Thyroid gland (tissue), 4 donors: Measurements from ENCODE around the gene IL17RD. TPM values are rescaled to one million over a fixed set of nuclear protein-coding genes. Genes with fewer than 3 reads are reported as not detected.
A peak's percentile ranks its signal among the peaks of the same experiment; 100 is the strongest.

Experiments used
- DNase-seq, 2 donors: peaks; one replicate each; pipeline ENCODE4 v3.0.0-alpha.2; 2019
- H3K27ac ChIP-seq, 3 donors: fragments of 200-600 bp; sonication (generic); 1 replicate in 2 of 3; 2 replicates in 1 of 3; pipeline ENCODE4 v1.5.1; 2016 to 2019; ENCODE audit warnings: mild to moderate bottlenecking in 1 of 3, moderate library complexity in 1 of 3
- H3K27me3 ChIP-seq: fragments of 200-600 bp; sonication (generic); one replicate; pipeline ENCODE4 v1.5.1; 2019
- H3K36me3 ChIP-seq, 2 donors: fragments of 200-600 bp; sonication (generic); one replicate each; pipeline ENCODE4 v1.5.1; 2016 to 2019
- H3K4me1 ChIP-seq, 2 donors: fragments of 200-600 bp; sonication (generic); one replicate each; pipeline ENCODE4 v1.5.1; 2017 to 2019
- H3K4me3 ChIP-seq, 3 donors: fragments of 200-600 bp; sonication (generic); replicated peaks in 1 of 3; 1 replicate in 2 of 3; 2 replicates in 1 of 3; pipeline ENCODE4 v1.5.1; 2016; ENCODE audit warnings: mild to moderate bottlenecking in 1 of 3
- H3K9me3 ChIP-seq: fragments of 200-600 bp; sonication (generic); one replicate; pipeline ENCODE4 v1.5.1; 2017
- POLR2A ChIP-seq, 2 donors: fragments of 450-650 bp; IDR thresholded peaks; one replicate each; pipeline ENCODE4 v1.6.1; 2017; ENCODE audit warnings: antibody characterized with exemption in 2 of 2, mild to moderate bottlenecking in 2 of 2, moderate library complexity in 1 of 2
- WGBS, 2 donors: methylation state at CpG; one replicate each; pipeline ENCODE4 v1.1.5; 2017; 5-methylcytosine and 5-hydroxymethylcytosine counted together
- intact Hi-C: fragments of 100-400 bp; cut with DNase I; formaldehyde crosslinking; loops from one replicate; pipeline ENCODE4 v1.15.1; 2023
- total RNA-seq, 4 donors: library from RNA; depleted of rRNA; stranded (reverse); fragments of >200 nt; gene quantifications; one replicate each; pipeline ENCODE4 v1.2.3, GENCODE V29; 2016
- TF ChIP-seq, protein P1 (sequence below), 6 experiments: fragments of 200-600 bp in 3 of 6; fragments of 450-650 bp in 3 of 6; sonication (generic) in 3 of 6; IDR thresholded peaks; one replicate each; pipeline ENCODE4 v1.5.1; 2016 to 2019; ENCODE audit warnings: antibody characterized with exemption in 6 of 6, mild to moderate bottlenecking in 2 of 6, inconsistent platforms in 1 of 6, moderate library complexity in 1 of 6

Gene IL17RD
- total RNA-seq, 4 donors from 2014 or later, result 0.59 to 2.6 (median 1.4) TPM

DNA sequence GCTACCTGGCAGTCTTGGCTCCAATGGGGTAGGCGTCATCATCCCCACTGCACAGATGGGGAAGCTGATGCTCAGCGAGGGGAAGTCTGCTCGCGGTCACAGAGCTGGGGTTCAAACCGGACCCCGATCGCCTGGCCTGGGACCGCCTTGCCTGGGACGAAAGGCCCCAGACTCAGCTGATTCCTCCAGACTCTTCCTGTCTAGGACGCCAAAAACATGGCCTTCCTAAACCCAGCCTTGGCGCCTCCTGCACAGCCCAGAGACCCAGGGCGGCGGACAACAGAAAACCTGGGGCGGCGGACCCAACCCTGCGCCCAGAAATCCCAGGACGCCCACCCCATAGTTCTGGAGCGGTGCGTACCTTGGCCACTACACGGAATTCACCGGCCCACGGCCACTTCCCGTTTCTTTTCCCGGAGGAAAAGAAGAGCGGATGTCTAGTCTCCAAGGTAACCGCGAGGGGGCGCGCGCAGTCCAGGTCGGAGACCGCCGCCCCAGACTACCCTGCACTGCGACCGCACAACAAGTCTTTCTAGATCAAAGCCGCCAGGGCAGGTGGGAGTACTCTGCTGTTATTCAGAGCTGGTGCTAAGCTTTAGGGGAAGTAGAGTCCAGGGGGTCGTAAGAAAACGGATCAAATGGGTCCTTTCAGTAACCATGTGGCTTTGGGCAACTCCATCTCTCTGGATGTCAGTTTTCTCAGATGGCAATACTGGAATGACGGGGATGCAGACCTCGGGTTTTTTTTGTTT, 4.9 kb upstream of the IL17RD start:
- no peaks in the 10 kb centered on the region for H3K36me3 ChIP-seq
- no peaks in the 10 kb centered on the region for H3K27me3 ChIP-seq
- H3K9me3 ChIP-seq, result no peaks in the 10 kb centered on the region
- WGBS, 2 donors, result 14 to 19% methylated on average over 21 to 24 of the region's 40 CpGs
- intact Hi-C loops, result no loop called here
- TF ChIP-seq POLR2A (IDR thresholded peaks at IDR 0.05), result no peak
- TF ChIP-seq, protein P1, sequence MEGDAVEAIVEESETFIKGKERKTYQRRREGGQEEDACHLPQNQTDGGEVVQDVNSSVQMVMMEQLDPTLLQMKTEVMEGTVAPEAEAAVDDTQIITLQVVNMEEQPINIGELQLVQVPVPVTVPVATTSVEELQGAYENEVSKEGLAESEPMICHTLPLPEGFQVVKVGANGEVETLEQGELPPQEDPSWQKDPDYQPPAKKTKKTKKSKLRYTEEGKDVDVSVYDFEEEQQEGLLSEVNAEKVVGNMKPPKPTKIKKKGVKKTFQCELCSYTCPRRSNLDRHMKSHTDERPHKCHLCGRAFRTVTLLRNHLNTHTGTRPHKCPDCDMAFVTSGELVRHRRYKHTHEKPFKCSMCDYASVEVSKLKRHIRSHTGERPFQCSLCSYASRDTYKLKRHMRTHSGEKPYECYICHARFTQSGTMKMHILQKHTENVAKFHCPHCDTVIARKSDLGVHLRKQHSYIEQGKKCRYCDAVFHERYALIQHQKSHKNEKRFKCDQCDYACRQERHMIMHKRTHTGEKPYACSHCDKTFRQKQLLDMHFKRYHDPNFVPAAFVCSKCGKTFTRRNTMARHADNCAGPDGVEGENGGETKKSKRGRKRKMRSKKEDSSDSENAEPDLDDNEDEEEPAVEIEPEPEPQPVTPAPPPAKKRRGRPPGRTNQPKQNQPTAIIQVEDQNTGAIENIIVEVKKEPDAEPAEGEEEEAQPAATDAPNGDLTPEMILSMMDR (IDR thresholded peaks at IDR 0.05), result peak; percentile 67 to 90 (median 78)
- peak overlapping the region in 1 of 3 donors; percentile 41 for H3K4me3 ChIP-seq
- peak; percentile 66 to 81 for DNase-seq
- H3K4me1 ChIP-seq, result peaks cover 0 to 6% of the 10 kb centered on the region in 2 donors
- H3K27ac ChIP-seq, result no peak overlapping the region

DNA sequence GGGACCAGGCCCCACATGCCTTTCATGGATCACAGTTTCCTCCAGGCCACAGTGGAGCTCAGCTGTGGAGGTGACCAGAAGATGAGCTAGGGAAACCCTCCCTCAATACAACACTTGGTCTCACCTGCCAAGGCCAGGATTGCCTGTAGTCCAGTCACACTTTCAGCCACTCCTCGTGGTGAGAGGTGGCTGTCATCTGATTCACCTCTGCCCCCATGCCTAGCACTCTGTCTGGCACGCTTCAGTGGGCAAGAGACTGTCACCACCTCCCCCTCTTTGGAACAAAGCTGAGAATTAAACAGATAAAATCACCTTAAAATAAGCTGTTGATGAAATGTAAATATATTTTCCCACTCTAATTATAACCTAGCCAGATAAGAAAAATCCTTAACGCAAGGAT, 4.0 kb upstream of the IL17RD start:
- Histone ChIP-seq H3K27me3 (no peaks in the 10 kb centered on the region), H3K4me3 (no peak overlapping the region), H3K36me3 (no peaks in the 10 kb centered on the region), H3K9me3 (no peaks in the 10 kb centered on the region), H3K27ac (no peak overlapping the region), H3K4me1 (peaks cover 9 to 11% of the 10 kb centered on the region in 2 donors)
- WGBS, 2 donors, result 42 to 60% methylated on average over 3 of the region's 3 CpGs
- intact Hi-C loops, result no loop called here
- DNase-seq, result no peak
- TF ChIP-seq, protein P1 (IDR thresholded peaks at IDR 0.05), result no peak
- no peak for TF ChIP-seq POLR2A (IDR thresholded peaks at IDR 0.05)

DNA sequence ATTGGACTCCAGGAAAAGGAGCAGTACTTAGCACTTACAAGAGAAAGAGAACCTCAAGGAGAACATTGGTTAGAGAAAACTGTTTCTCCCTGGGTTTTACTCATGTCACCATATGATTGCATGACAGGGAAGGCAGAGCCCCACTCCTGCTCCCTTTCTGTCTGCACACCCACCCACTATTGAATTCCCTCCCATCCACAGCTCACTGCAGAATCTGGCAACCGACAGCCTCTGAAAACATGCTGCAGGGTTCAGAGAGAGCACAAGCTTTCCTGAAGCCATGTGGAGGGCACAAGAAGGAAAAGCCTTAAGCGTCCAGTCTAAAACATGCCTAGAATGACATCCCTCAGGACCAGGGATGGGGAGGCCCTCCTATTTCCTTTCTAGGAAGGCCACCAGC, 3.0 kb upstream of the IL17RD start:
- H3K9me3 ChIP-seq, result no peaks in the 10 kb centered on the region
- H3K4me1 ChIP-seq, result peaks cover 11 to 13% of the 10 kb centered on the region in 2 donors
- H3K36me3 ChIP-seq, result no peaks in the 10 kb centered on the region
- no peak for DNase-seq
- no peak overlapping the region for H3K27ac ChIP-seq
- WGBS, 2 donors, result 66 to 75% methylated on average over 2 of the region's 2 CpGs
- intact Hi-C loops, result no loop called here
- no peak overlapping the region for H3K4me3 ChIP-seq
- TF ChIP-seq, protein P1 (IDR thresholded peaks at IDR 0.05), result no peak
- TF ChIP-seq POLR2A (IDR thresholded peaks at IDR 0.05), result no peak
- no peaks in the 10 kb centered on the region for H3K27me3 ChIP-seq

DNA sequence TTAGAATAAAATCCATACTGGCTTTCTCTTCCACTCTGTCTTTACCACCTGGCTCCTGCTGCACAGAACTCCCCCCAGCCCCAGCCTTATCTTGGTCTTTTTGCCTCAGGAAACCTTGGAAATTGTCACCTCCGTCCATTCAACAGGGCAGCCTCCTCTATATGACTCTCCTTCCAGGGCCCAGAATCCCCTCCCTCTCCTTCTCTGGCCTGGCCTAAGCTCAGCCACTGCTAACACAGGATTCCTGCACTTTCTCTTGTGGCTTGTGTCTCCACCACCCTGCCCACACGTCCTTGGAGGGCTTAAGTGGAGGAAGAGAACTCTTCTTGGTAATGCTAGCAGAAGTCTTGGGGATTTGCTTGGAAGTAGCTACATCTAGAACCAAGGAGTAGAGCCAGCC, 1.5 kb upstream of the IL17RD start:
- H3K27ac ChIP-seq, result no peak overlapping the region
- no peaks in the 10 kb centered on the region for H3K9me3 ChIP-seq
- no peaks in the 10 kb centered on the region for H3K36me3 ChIP-seq
- WGBS, 2 donors, result 68 to 81% methylated on average over 2 of the region's 2 CpGs
- no peak for DNase-seq
- TF ChIP-seq, protein P1 (IDR thresholded peaks at IDR 0.05), result no peak
- no peak for TF ChIP-seq POLR2A (IDR thresholded peaks at IDR 0.05)
- peaks cover 11 to 13% of the 10 kb centered on the region in 2 donors for H3K4me1 ChIP-seq
- intact Hi-C loops, result no loop called here
- no peaks in the 10 kb centered on the region for H3K27me3 ChIP-seq
- H3K4me3 ChIP-seq, result no peak overlapping the region

DNA sequence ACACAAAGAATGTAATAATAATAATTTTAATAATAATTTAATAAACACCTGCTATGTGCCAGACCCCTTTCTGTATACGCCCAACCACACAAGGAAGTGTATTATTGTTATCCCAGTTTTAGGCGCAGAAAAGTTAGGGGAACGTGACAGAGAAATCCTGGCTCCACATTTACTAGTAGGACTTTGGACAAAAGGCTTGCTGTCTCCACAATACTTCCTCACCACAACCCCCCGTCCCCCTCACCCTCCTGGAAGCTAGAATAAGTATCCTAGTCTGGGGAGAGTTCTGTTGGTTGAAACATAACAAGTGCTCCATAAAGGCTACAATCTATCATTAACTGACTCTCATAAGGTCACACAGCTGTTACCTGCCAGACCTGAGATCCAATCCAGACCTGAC, 488 bp upstream of the IL17RD start:
- TF ChIP-seq POLR2A (IDR thresholded peaks at IDR 0.05), result no peak
- TF ChIP-seq, protein P1 (IDR thresholded peaks at IDR 0.05), result no peak
- WGBS, 2 donors, result 30 to 46% methylated on average over 4 of the region's 4 CpGs
- DNase-seq, result no peak
- Histone ChIP-seq H3K4me3 (no peak overlapping the region), H3K4me1 (peaks cover 11 to 13% of the 10 kb centered on the region in 2 donors), H3K9me3 (no peaks in the 10 kb centered on the region), H3K27ac (no peak overlapping the region), H3K36me3 (no peaks in the 10 kb centered on the region), H3K27me3 (no peaks in the 10 kb centered on the region)
- intact Hi-C loops, result no loop called here
